ENCODE measurements around the gene CFAP119.
"Not testable (repeated sequence)": the region's sequence is repeated elsewhere in the genome, so short reads cannot be mapped to it uniquely, and the experiment has no call there.

CFAP119 gene

DNA sequence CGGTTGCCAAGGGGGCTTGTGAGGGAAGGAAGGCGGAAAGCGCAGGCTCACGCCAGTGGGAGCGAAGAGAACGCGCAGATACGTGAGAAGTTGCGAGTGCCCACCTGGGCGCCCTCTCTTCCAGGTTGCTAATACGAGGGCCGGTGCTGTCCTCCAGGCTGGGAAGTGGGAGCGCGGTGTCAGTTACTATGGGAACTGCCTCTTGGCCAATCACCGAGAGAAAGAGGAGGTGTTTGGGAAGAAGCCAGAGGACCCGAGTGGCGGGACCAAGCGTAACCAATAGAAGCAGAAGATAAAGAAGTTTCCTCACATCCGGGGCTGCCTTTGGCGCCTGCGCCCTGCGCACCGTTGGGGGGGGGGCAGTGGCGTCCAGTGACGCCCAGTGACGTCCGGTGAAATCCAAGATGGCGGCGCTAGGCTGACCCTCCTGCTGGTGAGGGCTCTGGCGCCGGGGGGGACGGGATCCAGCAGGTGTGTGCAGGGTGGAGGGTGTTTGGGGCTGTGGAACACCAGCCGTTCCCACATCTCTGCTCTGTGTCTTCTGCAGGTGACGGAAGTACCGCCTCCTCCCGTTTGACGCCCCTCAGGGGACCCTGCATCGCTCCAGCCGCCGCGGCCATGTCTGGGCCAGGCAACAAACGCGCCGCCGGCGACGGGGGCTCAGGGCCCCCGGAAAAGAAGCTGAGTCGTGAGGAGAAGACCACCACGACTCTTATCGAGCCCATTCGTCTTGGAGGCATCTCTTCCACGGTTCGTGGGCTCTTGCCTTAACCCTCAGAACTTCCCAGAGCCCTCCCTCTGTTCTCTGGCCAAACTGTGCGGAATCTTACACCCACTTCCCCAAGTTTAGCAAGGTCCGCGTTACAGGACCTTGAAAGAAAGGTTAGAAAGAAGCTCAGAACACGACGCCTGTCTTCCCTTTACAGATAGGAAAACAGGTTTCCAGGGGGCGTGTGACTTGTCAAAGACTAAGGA lies at the start of gene CFAP119, which contains the start of gene RNF40:
Gene CFAP119 (minus strand): TSS at position 135 of the 975 bp plus-strand sequence. CDS start 314 bp downstream, outside the sequence.
Gene RNF40 (plus strand): TSS at position 395 of the 975 bp plus-strand sequence. CDS start 224 bp downstream, at position 619.
- Histone ChIP-seq H3K4me2 (ENCODE audit: low read length) (peak within 1 kb of the TSS; percentile 98), H3K9ac (peak within 1 kb of the TSS; percentile 93), H3K79me2 (peaks cover 12% of the 10 kb centered on the region), H3K36me3 (ENCODE audit: control insufficient read depth, insufficient read depth, low read length) (no peaks in the 10 kb centered on the region), H3K9me3 (ENCODE audit: control insufficient read depth, low read length) (no peaks in the 10 kb centered on the region), H3K4me3 (ENCODE audit: low read depth, low read length) (peak within 1 kb of the TSS; percentile 98), H3K27me3 (ENCODE audit: control insufficient read depth, insufficient read depth, low read length) (no peaks in the 10 kb centered on the region), H2AFZ (peak within 1 kb of the TSS; percentile 80), H3K4me1 (peaks cover 12% of the 10 kb centered on the region), H3K27ac (peak within 1 kb of the TSS; percentile 70)
- TF ChIP-seq, protein P1, sequence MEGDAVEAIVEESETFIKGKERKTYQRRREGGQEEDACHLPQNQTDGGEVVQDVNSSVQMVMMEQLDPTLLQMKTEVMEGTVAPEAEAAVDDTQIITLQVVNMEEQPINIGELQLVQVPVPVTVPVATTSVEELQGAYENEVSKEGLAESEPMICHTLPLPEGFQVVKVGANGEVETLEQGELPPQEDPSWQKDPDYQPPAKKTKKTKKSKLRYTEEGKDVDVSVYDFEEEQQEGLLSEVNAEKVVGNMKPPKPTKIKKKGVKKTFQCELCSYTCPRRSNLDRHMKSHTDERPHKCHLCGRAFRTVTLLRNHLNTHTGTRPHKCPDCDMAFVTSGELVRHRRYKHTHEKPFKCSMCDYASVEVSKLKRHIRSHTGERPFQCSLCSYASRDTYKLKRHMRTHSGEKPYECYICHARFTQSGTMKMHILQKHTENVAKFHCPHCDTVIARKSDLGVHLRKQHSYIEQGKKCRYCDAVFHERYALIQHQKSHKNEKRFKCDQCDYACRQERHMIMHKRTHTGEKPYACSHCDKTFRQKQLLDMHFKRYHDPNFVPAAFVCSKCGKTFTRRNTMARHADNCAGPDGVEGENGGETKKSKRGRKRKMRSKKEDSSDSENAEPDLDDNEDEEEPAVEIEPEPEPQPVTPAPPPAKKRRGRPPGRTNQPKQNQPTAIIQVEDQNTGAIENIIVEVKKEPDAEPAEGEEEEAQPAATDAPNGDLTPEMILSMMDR (IDR thresholded peaks at IDR 0.05): no peak

- H3K4me2 ChIP-seq (ENCODE audit: low read length); H3K9me3 ChIP-seq (ENCODE audit: control insufficient read depth, low read length); H2AFZ ChIP-seq; H3K36me3 ChIP-seq (ENCODE audit: control insufficient read depth, insufficient read depth, low read length); H3K27ac ChIP-seq; H3K9ac ChIP-seq; H3K79me2 ChIP-seq; H3K4me3 ChIP-seq (ENCODE audit: low read depth, low read length); H3K27me3 ChIP-seq (ENCODE audit: control insufficient read depth, insufficient read depth, low read length): not testable (repeated sequence)
- peaks cover 15% of the 10 kb centered on the region for H3K4me1 ChIP-seq
These were observed 47.8 kb upstream of the CFAP119 start for GRCh38 chr16:30809675-30810074.

- H3K9ac ChIP-seq; H2AFZ ChIP-seq; H3K27ac ChIP-seq; H3K4me3 ChIP-seq (ENCODE audit: low read depth, low read length); H3K79me2 ChIP-seq; H3K36me3 ChIP-seq (ENCODE audit: control insufficient read depth, insufficient read depth, low read length); H3K27me3 ChIP-seq (ENCODE audit: control insufficient read depth, insufficient read depth, low read length); H3K9me3 ChIP-seq (ENCODE audit: control insufficient read depth, low read length); H3K4me2 ChIP-seq (ENCODE audit: low read length): not testable (repeated sequence)
- H3K4me1 ChIP-seq: peaks cover 15% of the 10 kb centered on the region
These were observed 47.1 kb upstream of the CFAP119 start for GRCh38 chr16:30808890-30809426.

DNA sequence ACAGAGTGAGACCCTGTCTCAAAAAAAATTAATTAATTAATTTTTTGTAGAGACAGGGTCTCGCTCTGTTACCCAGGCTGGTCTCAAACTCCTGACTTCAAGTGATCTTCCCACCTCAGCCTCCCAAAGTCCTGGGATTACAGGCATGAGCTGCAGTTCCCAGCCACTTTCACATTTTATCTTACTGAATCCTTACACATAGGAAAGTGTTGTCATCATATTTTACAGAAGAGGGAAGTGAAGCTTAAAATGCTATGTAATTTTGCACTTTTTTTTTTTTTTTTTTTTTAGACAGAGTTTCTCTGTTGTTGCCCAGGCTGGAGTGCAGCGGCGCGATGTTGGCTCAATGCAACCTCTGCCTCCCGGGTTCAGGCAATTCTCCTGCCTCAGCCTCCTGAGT lies 46.3 kb upstream of the CFAP119 start:
- no peaks in the 10 kb centered on the region for H3K36me3 ChIP-seq (ENCODE audit: control insufficient read depth, insufficient read depth, low read length)

DNA sequence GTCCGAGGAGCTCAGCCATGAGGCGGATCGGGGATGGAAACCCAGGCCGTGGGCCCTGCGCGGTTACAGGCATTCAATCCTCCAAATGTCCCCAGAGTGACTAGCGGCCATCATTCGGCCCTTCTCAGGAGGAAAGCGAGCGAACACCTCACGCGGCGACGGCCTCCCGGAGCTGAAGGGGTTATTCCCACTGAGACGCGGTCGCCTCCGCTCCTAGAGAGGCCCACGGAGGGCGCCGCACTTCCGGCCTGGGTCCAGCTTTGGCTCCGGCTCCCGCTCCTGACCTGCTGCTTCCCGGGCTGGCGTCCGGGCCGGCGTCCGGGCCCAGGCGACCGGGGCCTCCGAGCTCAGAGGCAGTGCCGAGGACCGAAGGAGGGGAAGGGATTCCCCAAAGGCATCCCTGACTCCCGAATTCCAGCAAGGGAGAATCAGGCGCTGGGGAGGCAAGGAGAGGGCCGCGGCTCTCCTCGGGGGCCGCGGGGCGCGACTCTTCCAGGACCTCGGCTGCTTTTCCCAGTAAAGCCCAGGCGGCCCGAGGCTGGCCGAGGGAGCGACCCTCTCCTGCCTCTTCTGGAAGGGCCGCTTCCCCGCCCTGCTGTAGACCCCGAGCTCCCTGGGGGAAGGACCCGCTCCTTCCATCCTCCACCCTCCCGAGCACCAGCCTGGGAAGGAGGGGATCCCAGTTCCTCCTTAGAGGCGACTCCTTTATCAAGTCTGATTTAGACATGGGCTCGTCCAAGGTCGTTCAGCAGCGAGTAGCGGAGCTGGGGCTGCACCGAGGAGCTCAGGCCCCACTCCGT lies 43.7 kb upstream of the CFAP119 start:
- Histone ChIP-seq H3K27ac (peak overlapping the region; percentile 90), H3K9me3 (ENCODE audit: control insufficient read depth, low read length) (no peaks in the 10 kb centered on the region), H3K4me1 (peaks cover 9% of the 10 kb centered on the region), H3K79me2 (no peaks in the 10 kb centered on the region), H3K27me3 (ENCODE audit: control insufficient read depth, insufficient read depth, low read length) (no peaks in the 10 kb centered on the region), H3K36me3 (ENCODE audit: control insufficient read depth, insufficient read depth, low read length) (no peaks in the 10 kb centered on the region), H3K4me3 (ENCODE audit: low read depth, low read length) (peak overlapping the region; percentile 90), H3K4me2 (ENCODE audit: low read length) (peak overlapping the region; percentile 87), H2AFZ (peak overlapping the region; percentile 100), H3K9ac (peak overlapping the region; percentile 67)
- TF ChIP-seq, protein P1 (IDR thresholded peaks at IDR 0.05): peak; percentile 29

More for the DNA sequence above, 46.3 kb upstream of the CFAP119 start:
- Histone ChIP-seq H2AFZ (no peak overlapping the region), H3K9ac (no peak overlapping the region), H3K79me2 (no peaks in the 10 kb centered on the region), H3K27me3 (ENCODE audit: control insufficient read depth, insufficient read depth, low read length) (no peaks in the 10 kb centered on the region), H3K9me3 (ENCODE audit: control insufficient read depth, low read length) (no peaks in the 10 kb centered on the region), H3K4me3 (ENCODE audit: low read depth, low read length) (no peak overlapping the region), H3K4me2 (ENCODE audit: low read length) (no peak overlapping the region), H3K27ac (no peak overlapping the region), H3K4me1 (peaks cover 9% of the 10 kb centered on the region)
- TF ChIP-seq, protein P1 (IDR thresholded peaks at IDR 0.05): no peak
